NOMO-1 treated with DMSO at 0.1 percent for 48 hours (cell line): ENCODE results near the gene CCDC121.

Experiments
- DNase-seq: peaks from one replicate; lab custom pipeline; 2025; ENCODE audit not compliant: unreplicated experiment; lab: John Stamatoyannopoulos, UW

The CCDC121 gene

DNA sequence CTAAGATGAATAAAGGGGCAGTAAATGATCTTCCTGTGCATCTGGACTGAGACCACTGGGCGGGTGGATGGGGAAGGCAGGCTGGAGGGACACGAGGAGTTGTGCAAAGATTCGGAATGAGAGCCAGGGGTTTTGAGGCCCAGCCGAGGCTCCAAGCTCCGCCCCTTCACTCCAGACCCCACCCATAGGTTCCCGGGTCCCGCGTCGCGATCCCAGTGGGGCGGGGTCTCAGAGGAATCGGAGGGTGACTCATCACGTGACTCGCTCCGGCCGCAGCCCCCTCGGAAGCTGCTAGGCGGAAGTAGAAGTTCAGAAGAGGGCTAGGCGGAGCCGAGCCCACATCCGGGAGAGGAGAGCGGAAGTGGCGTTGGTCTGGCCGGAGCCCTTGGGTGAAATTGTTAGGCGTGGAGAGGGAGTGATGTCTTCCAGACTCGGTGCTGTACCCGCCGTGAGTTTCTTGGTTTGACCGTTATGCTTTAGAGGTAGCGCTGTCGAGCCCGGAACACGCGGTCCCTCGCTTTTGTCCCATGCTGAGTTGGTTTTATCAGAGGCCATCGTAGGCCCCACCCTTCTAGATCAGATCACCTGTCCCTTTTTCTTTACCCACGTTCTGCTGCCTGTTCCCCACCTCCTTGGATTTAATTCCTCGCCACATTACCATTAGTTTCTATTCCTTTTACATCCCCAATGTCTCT is 46.0 kb downstream of the CCDC121 start, which contains the start of gene ZNF512:
TSS of gene ZNF512 (plus strand) at position 348 of the 695 bp plus-strand sequence. CDS start at position 419, 71 bp downstream.
- peak; percentile 94 for DNase-seq

DNA sequence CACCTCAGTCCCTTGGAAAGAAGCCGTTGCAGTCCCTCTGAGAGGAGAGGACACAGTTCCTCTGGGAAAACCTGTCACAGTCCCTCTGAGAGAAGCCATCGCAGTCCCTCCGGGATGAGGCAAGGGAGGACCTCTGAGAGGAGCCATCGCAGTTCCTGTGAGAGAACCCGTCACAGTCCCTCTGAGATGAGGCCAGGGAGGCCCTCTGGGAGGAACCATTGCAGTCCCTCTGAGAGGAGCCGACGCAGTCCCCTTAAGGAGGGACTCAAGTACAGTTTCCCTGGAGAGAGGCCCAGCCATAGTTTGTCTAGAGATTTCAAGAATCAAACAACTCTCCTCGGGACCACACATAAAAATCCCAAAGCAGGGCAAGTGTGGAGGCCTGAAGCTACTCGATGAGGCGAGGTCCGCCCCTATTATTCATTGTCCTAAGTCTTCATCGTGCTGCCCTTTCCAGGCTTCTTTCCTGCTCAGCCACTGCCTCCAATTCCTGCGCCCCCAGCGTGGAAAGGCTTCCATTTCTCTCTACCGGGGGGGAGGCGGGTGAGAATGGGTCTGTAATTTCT is 46.6 kb downstream of the CCDC121 start:
- no peak for DNase-seq

DNA sequence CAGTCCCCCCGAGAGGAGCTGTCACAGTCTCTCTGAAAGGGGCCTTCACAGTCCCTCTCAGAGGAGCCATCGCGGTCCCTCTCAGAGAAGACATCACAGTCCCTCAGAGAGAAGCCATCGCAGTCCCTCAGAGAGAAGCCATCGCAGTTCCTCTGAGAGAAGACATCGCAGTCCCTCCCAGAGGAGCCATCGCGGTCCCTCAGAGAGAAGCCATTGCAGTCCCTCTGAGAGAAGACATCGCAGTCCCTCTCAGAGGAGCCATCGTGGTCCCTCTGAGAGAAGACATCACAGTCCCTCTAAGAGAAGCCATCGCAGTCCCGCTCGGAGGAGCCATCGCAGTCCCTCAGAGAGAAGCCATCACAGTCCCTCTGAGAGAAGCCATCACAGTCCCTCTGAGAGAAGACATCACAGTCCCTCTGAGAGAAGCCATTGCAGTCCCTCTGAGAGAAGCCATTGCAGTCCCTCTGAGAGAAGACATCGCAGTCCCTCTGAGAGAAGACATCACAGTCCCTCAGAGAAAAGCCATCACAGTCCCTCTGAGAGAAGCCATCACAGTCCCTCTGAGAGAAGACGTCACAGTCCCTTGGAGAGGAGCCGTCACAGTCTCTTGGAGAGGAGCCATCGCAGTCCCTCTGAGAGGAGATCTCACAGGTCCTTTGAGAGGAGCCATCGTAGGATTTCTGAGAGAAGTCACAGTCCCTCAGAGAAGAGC is 47.2 kb downstream of the CCDC121 start:
- DNase-seq: no peak
